HK-2 (cell line): ENCODE data around the gene HOXC9.
"Not testable (repeated sequence)": the region's sequence is repeated elsewhere in the genome, so short reads cannot be mapped to it uniquely, and the experiment has no call there.

Experiments
- DNase-seq: peaks from one replicate; pipeline ENCODE4 v3.0.0-alpha.2; 2018; ENCODE audit not compliant: unreplicated experiment

The HOXC9 gene

DNA sequence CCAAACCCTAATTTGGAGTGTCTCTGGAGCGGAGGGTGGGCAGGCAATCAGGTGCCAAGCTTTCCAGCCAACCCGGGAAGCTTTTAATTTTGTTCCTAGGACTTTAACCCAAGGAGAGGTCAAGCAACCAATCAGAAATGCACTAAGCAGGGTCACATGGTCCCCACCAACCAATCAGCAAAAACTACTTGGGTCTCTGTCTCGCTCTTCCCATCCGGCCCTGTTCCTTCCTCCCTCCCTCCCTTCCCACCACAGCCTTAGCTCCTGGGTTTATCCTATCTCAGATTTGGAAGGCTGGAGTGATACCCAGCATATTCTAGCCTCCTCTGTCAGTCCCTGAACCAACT lies 40.2 kb downstream of the HOXC9 start:
- DNase-seq: no peak

DNA sequence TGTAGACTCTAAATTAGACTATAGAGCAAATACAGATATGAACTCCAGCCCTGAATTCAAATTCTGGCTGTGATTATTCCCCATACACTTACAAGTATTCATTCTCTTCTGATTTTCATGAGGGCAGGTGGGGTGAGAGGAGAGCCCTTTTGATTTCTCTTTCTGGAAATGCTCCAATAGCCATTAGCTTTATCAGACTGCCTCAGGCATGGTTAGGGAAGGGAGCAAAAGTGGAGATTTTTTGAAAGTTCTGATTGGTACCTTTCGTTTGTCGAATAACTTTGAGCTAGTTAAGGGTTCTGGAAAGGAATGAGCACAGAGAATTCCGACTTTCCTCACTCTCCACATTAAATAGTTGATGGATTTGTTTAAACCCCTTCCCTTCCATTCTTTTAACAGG lies 40.7 kb downstream of the HOXC9 start:
- no peak for DNase-seq

DNA sequence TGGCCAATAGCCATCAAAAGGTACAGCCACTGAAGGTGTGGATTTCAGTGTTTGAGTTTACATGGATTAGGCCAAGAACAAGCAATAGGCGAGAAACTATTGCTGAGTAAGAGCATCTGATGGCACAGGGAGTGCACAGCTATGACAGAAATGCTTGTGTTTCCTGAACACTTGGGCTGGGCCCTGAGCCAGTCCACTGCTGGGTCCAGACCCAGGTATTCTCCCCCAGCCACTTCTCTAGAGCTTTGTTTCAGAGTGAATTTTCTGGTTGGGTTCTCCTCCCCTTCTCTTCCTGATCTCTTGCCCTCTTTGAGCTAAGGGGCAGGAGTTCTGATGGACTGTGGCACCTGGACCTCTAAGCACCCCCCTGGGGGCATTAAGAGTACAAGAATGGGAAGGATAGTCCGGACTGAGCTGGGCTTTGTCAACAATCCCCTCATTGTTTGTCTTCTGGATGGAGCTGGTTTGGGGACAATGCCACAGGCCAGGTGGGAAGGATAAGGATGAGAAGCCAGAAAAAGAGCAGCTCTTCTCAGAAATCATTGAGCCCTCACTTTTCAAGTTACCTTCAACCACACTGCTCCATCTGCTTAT lies 41.2 kb downstream of the HOXC9 start:
- DNase-seq: no peak

DNA sequence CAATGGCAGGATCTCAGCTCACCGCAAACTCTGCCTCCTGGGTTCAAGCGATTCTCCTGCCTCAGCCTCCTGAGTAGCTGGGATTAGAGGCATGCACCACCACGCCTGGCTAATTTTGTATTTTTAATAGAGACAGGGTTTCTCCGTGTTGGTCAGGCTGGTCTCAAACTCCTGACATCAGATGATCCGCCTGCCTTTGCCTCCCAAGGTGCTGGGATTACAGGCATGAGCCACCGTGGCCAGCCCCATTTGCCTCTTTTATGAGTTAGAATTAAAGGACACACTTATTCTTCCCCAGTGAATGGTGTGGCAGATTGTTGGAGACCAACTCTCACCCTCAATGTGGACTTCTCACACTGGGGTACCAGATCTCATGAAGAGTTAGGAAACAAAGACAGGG lies 42.1 kb downstream of the HOXC9 start:
- not testable (repeated sequence) for DNase-seq

DNA sequence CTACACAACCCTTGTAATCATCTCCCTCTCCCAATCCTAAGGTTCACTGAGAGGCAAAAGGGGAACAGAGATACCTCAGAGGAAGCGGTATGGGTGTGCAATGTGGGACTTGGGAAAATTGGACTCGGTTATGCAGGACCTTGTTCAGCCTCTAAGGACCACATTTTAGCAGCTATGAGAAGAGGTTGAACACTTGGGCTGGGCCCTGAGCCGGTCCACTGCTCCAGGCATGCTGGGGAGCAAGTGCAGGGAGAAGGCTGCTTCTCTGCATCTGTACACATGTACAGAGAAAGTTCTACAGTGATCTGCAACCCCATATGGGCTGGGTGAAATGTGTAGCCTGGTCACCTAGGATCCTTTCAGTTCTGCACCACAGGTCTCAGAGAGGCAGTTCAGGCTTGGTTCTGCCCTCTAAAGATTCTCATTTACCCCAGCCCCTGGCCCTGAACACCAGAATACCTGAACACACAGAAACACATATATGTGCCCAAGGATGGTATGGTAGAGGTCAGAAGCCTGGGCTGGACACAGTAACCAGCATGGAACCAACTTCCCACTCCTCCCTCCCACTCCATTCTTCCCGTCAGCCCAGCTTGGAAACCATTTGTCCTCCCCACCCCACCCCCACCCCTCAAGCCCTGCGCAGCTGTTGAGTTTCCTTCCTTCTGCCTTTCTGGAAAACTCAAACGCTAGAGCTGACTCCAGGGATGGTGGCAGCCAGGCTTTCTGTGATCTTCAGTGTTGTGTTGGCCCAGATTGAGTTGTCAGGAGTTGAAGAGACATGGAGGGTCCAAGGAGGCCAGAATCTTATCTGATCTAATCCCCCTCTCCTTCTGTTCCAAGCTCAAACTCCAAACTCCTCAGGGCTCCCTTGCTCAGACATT lies 43.3 kb downstream of the HOXC9 start:
- no peak for DNase-seq

DNA sequence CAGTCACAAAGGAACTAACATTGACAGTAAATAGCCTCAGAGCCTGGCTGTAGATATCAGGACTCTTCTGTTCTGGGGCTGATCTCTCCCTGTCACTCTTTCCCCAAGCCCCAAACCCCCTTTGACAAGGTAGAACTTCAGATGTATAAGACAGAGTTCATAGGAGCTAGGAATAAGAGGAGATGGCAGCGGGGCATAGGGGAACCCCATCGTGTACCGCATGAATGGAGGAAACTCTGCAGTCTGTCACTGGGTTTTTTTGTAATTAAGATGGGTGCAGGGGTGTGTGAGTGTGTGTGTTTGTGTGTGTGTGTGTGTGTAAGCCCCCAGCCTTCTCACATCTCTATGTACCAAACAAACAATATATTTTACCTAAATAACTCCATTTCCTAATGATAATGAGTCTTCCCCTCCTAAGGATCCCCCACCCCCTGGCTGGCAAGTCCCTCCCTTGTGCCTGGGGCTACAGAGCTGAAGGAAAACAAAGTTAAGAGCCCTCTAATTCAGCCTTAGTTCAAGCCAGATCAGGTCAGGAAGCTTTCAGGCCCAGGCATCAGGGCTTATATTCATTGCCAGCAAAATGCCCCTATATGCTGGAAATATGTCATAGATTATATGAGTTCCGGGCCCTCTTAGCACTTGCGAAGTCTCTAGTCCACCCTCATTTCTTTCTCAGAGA lies 44.6 kb downstream of the HOXC9 start:
- DNase-seq: no peak

DNA sequence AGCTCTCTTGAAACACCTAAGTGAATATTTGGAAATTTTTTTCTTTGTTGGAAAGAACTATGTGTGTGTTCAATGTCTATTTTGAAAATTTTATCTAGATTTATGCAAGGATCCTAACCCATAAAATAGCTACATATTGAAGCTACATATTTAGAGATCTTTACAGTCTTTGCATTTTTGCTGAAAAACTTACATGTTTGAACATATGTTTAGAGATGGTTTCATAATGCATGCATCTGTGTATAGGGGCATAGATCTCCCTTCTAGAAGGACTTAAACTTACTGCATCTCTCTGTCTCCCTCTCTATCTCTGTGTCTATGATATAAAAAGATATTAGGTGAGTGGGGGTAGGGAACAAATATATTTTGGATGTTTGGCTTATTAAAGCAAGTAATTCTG lies 45.4 kb downstream of the HOXC9 start:
- no peak for DNase-seq

DNA sequence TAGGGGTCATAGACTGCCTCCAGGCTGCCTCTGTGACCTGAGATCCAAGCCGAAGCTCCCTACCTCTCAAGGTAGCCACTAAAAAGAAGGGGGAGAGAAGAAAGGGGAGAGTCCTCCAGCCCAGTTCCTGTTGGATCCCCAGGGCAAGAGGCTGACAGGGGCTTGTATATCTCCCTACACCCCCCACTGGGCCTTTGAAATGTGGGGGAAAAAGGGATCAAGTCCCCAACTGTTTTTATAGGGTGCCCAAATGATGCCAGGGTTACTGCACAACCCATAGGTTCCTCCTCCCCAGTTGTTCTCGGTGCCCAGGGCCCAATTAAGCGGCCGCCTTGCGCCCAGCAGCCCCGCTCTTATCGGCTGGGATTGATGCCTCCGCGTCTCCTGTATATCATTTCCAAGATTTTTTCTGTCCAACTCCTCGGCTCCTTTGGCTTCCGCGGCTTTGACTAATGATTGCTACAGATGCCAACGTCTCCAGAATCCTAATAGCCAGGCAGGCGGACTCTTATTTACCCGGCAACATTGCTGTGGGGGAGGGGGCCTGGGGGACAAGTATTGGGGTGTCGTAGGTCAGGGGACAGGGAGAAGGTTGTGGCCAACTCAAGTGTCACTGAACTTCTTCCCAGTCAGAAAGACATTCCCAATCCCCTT lies 46.0 kb downstream of the HOXC9 start:
- DNase-seq: no peak

DNA sequence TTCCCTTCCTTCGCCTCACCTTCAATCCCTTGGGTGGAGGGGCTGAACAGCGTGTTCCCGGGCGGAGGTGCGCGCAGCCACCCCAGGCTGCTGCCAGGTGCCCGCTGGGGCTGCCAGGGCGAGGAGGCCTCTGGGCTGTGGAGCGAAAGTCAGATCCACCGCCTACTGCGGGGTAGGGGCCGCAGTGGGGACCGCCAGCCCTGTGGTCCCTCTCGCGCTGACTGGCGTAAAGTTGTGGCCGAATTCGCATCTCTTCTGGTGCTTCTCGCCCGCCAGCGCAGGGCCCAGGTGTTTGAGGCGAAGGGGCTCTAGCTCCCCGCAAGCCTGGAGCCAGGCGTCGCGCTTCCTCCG lies 46.8 kb downstream of the HOXC9 start:
- DNase-seq: no peak

DNA sequence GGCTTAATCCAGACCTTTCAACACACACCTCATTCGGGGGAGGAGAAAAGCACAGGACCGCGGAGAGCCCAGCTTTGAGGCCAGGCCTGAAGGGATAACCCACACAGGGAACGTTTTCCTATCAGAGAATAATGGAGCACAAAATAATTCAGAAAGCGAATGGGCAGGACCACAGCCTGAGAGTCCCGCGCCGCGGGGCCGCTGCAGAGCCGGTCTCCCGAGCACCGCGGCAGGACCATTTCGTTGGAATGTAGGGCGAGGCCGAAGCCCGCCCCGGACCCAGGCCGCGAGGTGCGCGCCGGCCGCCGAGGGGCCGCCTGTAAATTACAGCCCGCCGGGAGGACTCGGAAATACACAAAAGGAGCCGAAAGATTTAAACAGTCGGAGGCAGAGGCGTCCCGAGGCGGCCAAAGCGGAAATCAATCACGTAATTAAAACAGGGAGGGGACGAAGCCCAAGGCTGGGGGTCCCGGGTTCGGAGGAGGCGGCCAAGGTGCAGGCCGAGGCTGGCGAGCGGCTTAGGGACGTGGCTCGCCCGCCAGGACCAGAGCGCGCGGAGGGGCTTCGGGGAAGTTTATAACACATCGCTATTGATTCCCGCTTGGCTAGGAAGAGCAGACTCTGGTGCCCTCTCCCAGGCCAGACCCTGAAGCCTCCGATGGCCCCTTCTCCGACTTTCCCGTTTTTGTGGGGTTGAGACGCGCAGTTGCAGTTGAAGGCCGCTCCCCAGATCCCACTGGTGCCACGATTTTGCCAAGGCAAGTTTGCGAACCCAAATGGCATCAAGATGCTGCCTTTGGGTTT lies 47.4 kb downstream of the HOXC9 start:
- DNase-seq: no peak

DNA sequence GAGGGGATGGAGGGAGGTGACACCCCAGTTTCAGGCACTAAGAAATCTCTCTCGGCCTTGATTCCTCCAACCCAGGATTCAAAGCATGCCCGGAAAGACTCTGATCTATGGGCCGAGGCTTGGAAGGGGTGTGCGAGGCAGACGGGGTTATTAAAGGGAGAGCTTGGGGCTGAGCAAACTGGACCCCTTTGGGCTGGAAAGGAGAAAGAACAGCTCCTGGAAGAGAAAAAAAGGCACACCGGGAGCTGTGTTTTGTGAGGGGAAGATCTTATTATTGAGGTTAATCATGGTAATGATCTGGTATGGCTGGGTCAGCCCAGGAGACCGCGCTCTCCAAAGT lies 48.0 kb downstream of the HOXC9 start:
- DNase-seq: no peak

DNA sequence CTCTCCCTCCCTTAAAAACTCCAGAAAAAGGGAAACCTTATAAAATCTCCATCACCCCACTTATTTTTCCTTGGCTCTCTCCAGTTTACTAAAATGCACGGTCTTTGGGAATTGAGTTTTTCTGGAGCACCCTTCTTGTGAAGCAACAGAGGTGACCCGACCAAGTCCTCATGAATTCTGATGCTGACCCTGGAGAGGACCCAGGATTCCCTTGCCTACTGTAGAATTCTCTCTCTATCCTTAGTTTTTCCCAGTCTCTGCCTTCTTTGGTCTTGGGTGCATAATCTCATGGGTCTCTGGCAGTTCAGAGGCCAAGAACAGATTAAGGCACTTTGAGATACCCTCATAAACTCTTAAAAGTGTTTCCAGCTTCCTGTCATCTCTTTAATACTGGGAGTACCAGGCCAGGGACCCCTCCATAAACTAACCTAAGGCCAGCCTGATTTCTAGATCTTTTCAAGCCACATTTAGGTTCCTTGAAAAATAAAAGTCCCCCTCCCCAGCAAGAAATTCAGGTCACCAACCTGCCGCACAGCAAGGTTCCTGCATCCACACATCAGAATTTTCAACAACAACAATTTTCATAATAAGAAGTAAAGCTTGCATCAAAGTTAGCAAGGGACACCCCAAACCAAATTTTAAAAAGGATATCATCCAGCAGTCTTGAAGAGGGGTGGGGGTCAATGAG lies 48.6 kb downstream of the HOXC9 start:
- no peak for DNase-seq

DNA sequence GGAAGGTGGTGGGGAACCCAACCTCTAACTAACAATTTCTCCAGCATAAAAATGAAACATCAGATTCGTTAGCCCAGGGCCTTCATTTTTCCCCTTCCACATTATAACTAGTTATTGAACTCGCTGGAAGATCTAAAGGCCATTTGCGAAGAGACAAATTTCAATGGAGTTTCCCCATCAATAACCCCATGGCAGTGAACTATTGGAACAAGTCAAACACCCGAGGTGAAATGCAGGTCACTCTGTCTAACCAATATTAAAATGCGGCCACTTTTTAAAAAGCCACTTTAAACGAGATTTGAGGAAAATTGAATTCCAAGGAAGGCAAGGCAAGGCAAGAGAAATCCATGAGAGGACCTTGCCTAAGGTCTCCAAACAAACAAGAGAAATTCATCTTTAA lies 49.1 kb downstream of the HOXC9 start:
- no peak for DNase-seq

DNA sequence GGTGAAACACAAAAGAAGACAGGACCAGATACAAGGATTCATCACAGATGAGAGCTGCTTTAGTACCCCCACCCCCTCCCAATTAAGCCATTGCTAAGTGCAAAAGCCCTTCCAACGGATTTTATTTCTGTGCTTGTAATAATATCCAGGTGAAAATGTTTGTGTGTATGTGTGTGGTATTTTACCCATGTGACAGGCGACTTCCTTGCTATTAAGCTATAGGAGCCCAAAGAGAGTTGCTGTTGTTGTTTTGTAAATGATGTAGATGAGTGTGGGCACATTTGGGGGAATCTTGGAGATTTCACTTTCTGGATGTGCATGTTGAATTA lies 50.5 kb downstream of the HOXC9 start:
- DNase-seq: no peak

DNA sequence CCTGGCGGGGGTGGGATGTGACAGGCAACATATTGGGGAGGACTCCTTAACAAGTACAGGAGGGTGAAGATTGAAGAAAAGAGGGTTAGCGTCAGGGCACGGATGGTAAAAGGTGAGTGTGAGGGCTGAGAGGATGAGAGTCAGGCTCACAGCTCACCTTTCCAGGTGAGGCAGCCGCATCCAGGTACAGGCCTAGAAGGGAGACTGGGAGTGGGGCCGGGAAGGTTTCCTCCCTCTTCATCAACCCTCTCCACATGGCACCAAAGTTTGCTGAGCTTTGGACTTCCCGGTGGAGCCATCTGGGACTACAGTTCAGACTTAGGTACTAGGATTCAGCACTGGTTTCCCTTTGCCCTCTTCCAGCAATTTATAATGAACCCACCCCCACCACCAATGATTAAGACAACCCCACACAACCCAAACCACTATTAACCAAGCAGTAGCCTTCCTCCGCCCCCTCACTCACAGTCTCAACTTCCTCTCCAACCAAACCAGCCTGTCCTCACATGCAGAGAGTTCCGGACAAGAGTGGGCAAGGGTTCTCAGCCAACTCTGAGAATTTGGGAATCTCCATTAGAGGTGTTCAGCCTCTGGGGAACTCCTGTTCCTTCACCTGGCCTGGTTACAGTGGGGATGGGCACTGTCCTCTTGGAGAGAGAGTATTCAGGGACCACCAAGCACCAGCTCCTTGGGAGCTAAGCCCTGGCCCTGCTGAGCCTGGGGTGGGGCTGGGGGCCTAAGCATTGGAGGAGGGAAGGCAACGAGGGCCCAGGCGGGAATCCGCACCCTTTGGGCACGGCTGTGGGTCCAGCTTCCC lies 51.3 kb downstream of the HOXC9 start:
- DNase-seq: no peak

DNA sequence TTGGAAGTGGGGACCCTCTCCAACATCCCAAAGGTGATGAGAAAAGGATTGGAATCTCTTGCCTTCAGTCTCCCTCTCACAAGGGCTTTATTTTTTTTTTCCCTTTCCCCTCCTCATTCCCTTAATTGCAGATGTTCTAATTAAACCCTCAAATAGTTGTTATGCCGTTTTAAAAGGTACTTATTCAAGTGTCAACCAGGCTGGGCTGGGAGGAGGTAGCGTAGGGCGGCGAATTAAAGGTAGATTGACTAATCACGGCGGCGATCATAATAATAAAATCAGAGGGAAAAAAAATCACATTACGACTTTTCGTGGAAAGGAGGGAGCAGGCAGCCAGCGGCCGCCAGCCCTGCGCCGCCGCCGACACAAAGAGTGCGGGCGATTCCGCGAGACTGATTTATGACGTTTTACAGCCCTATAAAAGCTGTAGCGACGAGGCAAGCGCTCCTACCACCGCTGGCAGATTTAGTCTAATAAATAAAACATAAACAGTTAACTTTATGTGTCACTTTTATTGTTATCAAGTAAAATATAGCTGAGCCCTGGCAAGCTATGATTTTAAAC lies 52.0 kb downstream of the HOXC9 start:
- DNase-seq: no peak

DNA sequence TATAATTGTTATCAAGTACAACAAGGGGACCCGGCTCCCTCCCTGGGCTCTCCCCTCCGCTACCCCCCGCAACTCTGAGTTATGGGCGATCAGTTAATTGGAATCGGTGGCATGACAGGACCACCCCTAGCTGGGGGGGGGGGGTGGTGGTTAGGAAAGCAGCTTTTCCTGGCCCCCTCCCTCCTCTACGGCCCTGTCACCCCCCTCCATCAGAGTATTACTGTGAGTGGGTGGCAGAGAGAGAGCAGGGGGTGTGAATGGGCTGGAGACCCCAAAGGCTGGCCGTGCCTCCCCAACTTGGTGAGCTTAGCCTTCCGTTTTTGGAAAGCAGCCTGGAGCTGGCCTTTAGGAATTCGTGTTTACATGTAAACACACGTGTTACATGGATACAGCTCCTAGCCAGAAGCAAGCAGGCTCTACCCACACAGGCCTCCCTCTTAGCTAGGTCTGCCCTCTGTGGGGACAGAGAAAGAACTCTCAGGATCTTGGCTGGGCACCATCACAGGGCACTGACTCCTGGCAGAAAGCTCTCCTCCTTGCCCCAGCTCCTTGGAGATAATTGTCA lies 52.6 kb downstream of the HOXC9 start:
- no peak for DNase-seq
